GM23338 (cell line): ENCODE data around the gene CFAP410.

Source experiments
- EZH2 ChIP-seq: fragments of 200-600 bp; sonication (generic); IDR thresholded peaks from one replicate; pipeline ENCODE4 v1.8.0; 2017; ENCODE audit warnings: antibody characterized with exemption, mild to moderate bottlenecking, low read depth; ENCODE audit not compliant: unreplicated experiment
- EZH2phosphoT487 ChIP-seq: fragments of 200-600 bp; sonication (generic); IDR thresholded peaks from one replicate; pipeline ENCODE4 v1.8.1; 2018; ENCODE audit warnings: antibody characterized with exemption; ENCODE audit not compliant: unreplicated experiment
- JUNB ChIP-seq: IDR thresholded peaks from one replicate; pipeline ENCODE4 v1.6.1; 2016; ENCODE audit warnings: antibody characterized with exemption; ENCODE audit not compliant: unreplicated experiment
- POLR2AphosphoS5 ChIP-seq: IDR thresholded peaks from 2 replicates; pipeline ENCODE4 v1.6.1; 2016; ENCODE audit warnings: antibody characterized with exemption, low read depth
- TF ChIP-seq, protein P1 (sequence below), 2 experiments: fragments of 200-600 bp in 1 of 2; sonication (generic) in 1 of 2; conservative IDR thresholded peaks; 2 replicates each; pipeline versions ENCODE4 v1.5.1 to v1.6.1; 2016 to 2017; ENCODE audit warnings: antibody characterized with exemption in 2 of 2, low read depth in 2 of 2, mild to moderate bottlenecking in 2 of 2, moderate library complexity in 1 of 2
- TF ChIP-seq, protein P2 (sequence below): IDR thresholded peaks from one replicate; pipeline ENCODE4 v1.6.1; 2018; ENCODE audit warnings: antibody characterized with exemption; ENCODE audit not compliant: unreplicated experiment

GRCh38 chr21:44295646-44296045 lies 43.5 kb downstream of the CFAP410 start:
- TF ChIP-seq, protein P1, sequence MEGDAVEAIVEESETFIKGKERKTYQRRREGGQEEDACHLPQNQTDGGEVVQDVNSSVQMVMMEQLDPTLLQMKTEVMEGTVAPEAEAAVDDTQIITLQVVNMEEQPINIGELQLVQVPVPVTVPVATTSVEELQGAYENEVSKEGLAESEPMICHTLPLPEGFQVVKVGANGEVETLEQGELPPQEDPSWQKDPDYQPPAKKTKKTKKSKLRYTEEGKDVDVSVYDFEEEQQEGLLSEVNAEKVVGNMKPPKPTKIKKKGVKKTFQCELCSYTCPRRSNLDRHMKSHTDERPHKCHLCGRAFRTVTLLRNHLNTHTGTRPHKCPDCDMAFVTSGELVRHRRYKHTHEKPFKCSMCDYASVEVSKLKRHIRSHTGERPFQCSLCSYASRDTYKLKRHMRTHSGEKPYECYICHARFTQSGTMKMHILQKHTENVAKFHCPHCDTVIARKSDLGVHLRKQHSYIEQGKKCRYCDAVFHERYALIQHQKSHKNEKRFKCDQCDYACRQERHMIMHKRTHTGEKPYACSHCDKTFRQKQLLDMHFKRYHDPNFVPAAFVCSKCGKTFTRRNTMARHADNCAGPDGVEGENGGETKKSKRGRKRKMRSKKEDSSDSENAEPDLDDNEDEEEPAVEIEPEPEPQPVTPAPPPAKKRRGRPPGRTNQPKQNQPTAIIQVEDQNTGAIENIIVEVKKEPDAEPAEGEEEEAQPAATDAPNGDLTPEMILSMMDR (conservative IDR thresholded peaks at IDR 0.05; ENCODE audit: low read depth in 2 of 2): no peak
- TF ChIP-seq POLR2AphosphoS5 (no peak), EZH2phosphoT487 (no peak), JUNB (no peak), EZH2 (no peak)
- TF ChIP-seq, protein P2, sequence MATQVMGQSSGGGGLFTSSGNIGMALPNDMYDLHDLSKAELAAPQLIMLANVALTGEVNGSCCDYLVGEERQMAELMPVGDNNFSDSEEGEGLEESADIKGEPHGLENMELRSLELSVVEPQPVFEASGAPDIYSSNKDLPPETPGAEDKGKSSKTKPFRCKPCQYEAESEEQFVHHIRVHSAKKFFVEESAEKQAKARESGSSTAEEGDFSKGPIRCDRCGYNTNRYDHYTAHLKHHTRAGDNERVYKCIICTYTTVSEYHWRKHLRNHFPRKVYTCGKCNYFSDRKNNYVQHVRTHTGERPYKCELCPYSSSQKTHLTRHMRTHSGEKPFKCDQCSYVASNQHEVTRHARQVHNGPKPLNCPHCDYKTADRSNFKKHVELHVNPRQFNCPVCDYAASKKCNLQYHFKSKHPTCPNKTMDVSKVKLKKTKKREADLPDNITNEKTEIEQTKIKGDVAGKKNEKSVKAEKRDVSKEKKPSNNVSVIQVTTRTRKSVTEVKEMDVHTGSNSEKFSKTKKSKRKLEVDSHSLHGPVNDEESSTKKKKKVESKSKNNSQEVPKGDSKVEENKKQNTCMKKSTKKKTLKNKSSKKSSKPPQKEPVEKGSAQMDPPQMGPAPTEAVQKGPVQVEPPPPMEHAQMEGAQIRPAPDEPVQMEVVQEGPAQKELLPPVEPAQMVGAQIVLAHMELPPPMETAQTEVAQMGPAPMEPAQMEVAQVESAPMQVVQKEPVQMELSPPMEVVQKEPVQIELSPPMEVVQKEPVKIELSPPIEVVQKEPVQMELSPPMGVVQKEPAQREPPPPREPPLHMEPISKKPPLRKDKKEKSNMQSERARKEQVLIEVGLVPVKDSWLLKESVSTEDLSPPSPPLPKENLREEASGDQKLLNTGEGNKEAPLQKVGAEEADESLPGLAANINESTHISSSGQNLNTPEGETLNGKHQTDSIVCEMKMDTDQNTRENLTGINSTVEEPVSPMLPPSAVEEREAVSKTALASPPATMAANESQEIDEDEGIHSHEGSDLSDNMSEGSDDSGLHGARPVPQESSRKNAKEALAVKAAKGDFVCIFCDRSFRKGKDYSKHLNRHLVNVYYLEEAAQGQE: no peak
